Putamen (tissue), 1 donor: ENCODE data around the gene SLC2A11.

Experiments used
- DNase-seq: peaks from one replicate; pipeline ENCODE4 v3.0.0-alpha.2; 2016; ENCODE audit warnings: low spot score

Gene SLC2A11

DNA sequence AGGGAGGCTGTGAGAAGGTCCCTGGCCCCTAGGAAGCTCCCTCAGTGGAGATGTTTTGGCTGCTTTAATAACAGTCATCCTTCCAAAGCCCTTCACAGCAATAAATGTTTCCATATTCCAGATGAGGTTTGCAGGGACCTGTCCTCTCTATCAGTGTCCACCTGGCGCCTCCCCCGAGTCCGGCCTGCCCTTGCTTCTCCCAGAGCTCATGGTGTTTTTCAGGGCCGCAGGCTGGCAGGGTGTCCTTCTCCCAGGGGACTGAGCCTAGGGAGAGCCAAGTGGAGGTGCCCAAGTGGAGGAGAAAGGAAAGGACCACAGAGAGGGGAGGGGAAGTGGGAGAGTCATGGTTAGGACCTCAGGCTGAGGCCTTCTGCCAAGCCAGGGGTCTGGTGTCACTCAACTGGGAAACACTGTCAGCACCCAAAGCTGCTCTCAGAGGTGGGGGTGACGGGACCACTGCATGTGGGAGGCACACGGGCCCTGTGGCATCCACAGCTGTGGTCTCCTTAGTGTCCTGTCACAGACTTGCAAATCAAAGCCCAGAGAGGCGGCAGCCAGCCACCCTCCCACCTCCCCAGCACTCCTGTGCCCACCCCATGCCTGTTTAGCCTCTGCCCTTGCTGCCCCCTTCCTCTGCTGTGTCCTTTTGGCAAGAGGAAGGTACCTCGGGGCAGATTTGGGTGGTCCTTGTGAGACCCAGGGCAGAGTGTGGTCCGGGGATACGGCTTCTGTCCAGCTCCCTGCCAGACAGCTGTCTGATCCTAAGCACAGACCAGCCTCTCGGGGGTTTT lies 25.3 kb upstream of the SLC2A11 start:
- DNase-seq = no peak

DNA sequence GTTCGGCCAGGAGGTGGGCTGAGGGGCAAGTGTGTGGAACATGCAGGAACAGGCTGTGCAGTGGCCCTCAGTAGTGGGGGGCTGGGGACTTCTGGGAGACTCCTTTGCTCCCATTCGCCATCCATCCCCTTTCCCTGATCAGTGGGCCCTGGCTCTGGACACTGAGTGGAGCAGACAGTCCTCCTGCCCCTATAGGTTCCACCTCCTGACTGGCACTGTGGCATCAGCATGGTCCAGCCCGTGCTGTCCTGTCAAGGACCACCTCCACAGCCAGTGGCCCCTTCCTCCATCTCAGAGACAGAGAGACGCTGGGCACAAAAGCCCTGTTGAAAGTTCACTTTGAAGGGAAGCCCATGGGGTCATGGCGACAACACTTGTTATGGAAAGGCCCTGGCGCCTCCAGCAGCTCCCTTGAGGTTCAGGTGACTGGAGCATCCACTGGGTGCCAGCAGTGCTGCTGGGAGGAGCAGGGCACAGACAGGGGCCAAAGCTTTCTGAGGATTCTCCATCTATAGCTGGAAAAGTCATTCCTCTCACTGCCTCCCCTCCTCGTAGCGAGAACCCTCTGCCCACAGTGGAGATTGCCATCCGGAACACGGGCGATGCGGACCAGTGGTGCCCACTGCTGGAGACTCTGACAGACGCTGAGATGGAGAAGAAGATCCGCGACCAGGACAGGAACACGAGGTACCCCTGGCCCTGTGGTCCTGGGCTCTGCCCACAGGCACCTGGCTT lies 24.5 kb upstream of the SLC2A11 start:
- DNase-seq = no peak

DNA sequence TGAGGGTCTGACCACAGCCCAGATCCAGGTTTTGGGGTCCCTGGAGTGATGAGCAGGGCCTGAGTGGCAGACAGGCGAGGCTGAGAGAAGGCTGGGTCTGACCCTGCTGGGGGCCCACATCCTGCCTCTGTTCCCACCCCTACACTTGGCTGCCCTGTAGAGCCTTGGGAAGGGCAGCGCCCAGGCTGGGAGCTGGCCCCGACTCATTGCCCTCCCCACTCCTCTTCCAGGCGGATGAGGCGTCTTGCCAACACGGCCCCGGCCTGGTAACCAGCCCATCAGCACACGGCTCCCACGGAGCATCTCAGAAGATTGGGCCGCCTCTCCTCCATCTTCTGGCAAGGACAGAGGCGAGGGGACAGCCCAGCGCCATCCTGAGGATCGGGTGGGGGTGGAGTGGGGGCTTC lies 23.8 kb upstream of the SLC2A11 start:
- no peak for DNase-seq

DNA sequence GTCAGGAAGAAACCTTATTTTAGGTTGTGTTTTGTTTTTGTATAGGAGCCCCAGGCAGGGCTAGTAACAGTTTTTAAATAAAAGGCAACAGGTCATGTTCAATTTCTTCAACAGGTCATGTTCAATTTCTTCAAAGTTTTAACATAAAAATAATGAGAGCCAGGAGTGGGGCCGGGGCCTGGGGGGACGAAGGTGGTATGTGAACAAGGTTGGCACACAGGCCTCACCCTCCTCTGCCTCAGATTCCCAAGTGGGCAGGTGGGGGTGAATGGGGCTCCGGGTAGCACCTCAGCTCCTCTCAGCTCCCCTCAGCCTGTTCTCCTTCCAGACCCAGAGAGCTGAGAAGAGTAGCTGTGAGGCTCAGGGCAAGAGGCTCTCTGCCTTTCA lies 23.3 kb upstream of the SLC2A11 start:
- DNase-seq = no peak

DNA sequence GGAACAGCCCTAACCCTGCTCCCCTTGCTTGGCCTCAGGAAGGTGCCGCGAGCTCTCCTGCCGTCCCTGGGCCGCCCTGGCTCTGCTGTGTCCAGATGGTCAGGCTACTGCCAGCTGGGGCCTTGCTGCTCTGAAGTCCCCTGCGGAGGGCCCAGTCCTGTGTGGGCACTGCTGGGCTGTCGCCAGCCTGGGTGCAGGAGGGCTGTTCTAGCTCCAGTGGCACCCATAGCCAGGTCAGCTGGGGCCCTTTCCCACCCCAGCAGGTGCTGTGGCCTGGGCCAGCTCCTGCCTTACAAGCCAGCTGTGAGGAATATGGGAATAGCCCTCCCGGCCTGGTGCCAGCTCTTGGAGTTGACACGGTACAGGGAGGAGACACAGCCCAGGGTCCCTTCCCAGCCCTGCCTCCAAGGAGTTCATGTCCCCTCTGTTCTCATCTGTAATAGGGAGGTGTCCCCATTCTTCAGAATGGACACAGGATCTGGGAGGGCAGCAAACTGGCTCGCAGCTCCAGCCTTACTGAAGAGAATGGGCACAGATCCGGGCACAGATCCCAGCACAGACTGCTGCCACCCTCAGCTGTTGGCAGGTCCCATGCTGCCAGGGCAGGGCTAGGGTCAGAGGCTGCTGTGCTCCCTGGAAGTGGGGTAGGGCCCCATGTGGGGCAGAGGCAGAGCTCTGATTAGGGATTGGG lies 22.7 kb upstream of the SLC2A11 start:
- DNase-seq = peak; percentile 57

DNA sequence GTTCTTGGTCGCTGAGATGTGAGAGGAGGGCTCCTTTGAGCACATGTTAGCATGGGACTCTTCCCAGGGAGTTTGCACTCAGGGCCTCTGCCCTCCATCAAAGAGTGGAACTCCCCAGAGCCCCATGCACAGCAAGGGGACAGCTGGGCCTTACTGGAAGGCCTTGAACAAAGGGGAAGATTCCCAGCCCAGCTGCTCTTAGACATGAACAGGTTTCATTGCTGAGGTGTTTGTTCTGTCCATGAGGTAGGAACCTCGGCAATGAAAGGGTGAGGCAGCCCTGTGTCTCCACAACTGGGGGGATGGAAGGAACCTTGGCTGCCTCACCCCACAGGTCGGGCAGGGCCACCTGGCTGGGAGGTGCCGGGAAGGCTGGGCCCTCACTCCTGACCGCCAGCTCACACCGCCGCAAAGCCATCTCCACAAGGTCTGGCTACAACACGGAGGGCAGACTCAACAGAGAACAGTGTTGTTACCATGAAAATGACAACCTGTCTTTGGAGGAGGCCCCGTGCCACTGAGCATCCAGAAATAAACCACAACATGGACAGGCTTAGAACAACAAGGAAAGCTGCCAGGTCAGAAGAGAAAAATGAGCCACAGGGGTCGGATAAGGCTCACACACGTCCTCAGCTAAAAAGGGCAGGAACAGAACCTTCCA lies 22.1 kb upstream of the SLC2A11 start:
- no peak for DNase-seq

DNA sequence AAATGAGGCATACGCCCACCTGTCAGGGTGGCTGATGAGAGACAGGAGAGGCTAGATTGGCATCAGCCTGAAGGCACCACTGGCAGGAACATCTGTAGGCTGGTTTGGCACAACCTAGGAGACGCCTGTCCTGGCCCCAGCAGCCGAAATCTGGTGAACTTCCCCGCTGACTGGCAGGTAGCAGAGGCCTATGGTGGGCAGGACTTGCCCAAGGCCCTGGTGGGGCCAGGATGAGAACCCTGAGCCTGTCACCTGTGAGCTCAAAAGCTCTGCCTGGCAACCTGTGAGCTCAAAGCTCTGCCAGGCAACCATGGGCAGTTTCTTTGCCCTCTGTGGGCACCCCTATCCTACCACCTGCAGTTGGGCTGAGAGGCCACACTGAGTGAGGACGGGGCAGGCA lies 21.4 kb upstream of the SLC2A11 start:
- no peak for DNase-seq

DNA sequence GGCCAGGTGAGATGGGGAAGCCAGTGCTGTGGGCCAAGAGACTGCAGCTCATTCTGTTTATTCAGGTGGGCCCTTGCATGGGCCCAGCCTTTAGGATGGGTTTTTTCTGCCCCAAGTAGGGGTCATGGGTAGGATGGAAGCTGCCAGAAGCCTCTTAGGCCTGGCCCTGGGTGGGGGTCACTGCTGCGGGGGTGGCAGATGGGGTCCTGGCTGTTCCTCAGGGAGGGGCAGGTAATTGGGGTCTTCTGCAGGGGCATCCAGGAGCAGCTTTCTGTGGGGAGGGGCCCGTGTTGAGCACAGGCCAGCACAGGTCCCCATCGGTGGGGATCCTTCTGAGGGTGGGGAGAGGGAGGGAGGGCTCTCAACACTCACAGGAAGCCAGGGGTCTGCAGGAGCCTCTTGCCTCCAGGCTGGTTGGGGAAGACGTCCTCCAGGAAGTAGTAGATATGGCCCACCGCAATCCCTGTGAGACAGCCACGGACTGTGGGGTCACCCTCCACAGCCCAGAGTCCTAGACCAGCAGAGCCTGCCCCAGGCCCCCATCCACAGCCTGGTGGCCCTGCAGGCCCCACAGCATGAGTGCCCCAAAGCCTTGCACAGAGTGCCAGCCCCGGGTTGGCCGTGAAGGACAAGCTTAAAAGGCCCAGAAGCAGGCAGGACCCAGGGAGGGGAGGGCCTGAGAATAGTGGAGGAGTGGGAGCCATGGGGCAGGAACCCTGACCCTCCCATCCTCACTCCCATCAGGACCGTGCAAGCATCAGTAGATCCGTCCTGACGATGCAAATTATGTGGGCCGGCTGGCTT lies 20.8 kb upstream of the SLC2A11 start:
- no peak for DNase-seq

DNA sequence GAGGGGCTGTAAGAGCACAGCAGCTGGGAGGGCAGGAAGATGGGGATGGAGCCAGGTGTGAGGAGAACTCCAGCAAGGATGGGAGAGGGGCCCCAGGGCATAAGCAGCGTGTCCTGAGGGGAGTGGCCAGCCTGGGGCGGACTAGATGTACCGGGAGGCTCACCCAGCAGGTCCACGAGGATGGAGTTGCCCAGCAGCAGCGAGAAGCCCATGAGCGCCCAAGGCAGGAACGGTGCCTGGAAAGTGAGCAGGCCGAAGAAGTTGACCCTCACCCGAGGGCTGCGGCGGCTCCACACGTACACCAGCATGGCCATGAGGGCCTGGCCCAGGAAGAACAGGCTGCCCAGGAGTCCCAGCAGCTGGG lies 20.2 kb upstream of the SLC2A11 start:
- no peak for DNase-seq

DNA sequence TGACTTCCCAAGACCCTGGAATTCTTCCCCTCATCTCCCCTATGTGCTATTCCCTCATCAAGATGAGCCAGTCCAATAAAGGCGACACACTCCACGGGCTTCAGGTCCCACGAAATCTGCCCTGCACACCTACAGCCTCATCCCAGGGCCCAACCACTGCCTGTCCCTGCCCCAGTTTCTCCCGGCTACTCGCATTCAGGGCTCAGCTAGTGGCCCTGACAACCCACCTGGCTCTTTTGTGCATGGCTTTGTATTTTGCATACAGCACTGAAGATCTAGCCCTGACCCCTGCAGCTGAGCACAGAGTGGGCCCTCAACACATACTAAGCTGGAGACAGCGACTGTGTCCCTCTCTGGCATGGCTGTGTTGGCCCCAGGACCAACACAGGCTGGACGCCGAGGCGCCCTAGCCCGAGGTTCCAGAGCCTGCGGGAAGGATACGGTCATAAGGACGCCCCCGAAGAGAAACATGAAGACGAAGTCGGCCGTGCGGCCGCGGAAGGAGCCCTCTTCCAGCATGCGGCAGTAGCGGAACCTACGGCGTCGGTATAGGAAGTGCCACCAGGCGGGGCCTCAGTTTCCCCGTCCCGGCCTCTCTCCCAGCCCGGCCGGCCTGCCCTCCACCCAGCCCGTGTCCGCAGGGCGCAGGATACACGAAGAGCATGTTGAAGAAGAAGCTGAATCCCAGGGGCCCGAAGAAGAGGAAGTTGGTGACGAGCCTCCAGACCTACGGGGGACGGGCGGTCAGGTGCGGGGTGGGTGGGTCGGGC lies 19.6 kb upstream of the SLC2A11 start:
- no peak for DNase-seq

DNA sequence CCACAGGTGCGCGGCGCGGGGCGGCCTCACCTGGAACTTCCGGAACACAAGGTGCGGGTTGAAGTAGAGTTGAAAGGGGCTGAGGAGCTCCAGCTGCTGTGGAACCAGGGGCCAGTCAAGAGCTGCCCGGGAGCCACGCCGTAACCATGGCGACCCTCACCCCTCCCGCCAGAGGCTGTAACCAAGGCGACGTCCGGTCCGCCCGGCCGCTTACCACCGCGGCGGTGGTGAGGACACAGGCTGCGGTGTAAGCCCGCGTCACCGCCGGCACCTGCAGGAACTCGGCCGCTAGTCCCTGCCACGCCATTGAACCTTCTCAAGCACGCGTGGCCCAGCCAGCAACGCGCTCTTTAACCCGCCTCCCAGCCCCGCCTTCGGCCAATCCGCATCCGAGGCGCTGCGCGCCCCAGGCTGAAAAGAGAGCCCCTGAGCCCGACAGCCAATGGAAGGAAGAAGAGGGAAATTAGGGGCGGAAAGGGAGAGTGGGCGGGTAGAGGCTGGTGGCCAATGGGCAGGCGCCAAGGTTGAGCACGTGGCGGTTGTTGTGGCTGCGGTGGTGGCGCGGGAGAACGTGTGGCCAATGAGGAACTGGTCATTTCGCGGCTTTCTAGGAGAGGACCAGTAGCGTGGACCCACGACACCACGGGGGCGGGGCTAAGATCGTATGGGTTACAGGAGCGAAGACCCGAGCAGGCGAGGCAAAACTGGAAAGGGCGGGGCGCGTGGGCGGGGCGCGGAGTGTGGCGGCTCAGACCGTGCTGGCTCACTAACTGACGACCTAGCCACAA lies 18.8 kb upstream of the SLC2A11 start, which contains the start of gene DERL3:
TSS of gene DERL3 (minus strand) at position 326 of the 788 bp plus-strand sequence. CDS start at position 307, 19 bp downstream.
- DNase-seq = peak; percentile 89

DNA sequence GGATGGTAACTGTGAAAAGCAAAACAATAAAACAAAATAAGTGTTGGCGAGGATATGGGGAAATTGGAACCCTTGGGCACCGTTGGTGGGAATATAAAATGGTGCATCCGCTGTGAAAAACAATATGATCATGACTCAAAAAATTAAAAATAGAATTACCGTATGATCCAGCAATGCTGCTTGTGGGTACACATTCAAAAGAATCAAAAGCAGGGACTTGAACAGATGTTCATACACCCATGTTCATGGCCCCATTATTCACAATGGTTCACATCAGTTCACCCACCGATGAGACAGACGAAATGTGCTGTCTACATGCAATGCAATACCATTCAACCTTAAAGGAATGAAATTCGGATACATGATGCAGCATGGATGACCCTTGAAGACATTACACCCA lies 17.6 kb upstream of the SLC2A11 start:
- DNase-seq = no peak

DNA sequence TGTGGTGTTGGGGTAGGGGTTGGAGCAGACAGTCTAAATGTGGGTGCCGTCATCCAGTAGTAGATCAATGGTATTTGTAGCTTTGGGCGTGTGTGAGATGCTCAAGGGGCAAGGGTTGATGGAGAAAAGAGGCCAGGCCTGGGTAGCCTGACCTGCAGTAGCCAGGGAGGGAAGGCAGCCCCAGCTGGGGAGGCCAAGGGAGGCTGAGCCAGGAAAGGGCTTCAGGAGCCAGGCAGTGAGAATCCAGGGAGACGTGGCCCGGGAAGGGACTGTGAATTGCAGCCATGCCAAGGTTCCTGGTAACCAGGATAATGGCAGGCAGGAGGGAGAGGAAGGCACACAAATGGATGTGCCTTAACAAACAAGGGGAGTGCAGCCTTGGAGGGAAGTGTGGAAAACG lies 16.4 kb upstream of the SLC2A11 start:
- DNase-seq = no peak

DNA sequence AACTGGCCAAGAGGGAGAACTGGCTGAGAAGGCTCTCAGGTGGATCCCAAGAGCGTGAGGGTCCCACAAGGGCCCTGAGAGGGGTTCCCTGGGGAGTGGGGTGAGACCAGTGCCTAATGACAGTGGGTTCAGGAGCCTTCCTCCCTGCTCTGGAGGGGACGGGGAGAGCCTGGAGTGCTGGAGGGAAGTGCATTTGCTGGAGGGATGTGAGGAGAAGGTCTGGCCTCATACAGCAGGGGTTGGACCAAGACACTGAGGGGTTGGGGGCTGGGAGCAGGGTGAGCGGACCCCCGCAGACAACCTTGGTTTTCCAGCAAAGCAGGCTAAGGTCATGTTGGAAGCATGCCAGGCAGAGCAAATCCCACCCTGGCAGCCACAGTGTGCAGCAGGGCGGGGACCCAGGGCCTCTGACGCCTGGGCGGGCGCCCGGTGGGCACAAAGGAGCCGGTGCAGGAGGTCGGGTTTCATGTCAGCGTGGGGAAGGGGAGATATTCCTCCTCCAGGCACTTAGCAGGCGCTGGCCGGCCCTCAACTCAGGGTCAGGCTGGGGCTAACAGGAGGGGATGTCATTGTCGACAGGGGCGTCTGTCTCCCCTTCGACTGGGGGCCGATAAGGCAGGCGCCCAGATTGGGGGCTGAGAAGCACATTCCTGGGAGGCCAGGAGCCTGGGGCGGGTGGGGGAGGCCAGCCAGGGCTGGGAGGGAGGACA lies 15.8 kb upstream of the SLC2A11 start:
- no peak for DNase-seq

DNA sequence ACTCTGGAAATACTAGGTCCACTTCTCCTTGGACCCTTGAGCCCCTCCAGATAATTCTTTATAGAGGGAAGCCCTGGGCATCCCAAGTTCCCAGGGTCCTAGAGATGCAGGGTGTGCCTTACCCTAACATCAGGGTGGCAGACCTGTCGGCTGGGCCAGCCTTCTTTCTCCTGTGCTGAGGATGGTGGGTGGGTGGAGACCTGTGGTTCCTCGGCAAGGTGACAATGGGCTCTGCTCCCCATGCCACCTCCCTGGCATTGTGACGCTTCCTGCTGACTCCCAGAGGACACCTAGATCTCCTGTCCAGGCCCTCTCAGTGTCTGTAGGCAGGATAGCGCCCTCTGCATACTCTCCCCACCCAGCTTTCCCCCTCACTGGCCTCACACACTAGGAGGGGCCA lies 15.1 kb upstream of the SLC2A11 start:
- no peak for DNase-seq

DNA sequence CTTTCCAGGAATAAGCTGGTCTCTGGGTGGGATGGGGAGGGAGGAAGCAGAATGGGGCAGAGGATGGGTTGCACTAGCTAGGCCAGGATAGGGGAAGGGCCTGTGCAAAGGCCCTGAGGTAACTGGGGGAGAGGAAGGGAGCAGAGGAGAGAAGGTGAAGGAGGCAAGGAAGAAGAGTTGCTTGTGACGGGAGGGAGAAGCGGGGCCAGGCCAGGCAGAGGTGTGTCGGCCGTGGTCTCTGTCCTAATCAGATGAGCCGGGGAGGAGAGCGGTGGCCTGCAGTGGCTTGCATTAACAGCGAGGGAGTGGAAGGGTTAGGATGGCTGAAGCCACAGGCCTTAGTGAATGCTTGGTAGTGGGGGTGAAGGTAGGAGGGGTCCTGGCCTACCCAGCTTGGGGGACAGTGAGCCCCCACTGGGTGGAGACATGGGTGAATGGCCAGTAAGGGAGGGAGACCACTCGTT lies 12.9 kb upstream of the SLC2A11 start:
- no peak for DNase-seq

DNA sequence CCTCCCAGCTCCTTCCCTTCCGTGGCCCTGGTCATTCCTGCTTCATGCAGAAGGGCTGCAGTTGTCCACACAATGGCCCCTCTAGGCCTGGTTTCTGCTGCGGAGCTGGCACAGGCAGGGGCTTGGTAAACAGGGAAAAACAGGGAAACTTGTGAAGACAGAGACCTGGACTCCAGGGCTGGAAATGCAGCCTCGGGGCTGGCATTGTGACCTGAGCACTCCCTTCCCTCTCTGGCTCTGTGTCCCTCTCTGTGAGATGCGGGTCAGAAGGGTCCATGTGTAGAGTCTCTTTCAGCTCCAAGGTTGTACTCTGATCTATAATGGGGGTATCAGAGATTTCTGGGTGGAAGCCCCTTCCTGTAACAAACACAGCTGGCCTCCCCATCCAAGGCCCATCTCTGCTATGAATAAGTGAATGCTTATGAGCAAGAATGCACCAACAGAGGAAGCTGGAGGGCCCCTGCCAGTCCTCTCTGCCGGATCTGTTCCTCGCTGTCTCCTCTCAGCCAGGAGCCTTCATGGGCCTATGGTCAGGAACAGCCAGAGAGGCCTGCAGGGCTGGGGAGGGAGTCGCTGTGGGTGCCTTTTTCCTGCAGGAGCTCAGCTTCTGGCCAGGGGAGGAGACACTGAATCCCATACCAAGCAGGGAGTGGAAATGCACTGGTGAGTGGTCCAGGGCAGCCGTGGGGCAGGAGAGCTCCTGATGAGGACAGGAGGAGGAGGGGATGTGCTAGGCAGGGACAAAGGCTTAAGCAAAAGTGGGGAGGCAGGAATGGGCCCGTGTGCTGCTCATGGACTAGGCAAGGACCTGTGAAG lies 12.2 kb upstream of the SLC2A11 start:
- DNase-seq = no peak

DNA sequence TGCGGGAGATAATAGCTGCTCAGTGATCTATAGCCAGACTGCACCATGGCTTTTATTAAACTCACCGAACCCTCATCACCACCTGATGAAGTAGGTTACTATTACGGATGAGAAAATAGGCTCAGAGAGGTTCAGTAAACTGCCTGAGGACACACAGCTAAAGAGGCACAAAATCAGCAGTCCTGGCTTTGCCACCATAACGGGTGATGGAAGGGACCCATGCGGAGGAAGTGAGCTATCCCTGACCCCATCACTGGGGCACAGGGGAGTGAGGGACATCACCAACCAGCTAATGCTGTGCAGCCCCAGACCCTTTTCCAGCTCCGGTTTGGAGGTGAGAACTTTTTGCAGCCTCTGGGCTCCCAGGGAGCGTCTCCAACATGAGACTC lies 11.6 kb upstream of the SLC2A11 start:
- DNase-seq = no peak
